ENCODE data around the gene IGSF3. TPM values are rescaled to one million over a fixed set of nuclear protein-coding genes. Genes with fewer than 3 reads are reported as not detected.

Gene IGSF3
- total RNA-seq, 1 experiment from 2014 or later, result 30.1 TPM

GRCh38 chr1:116676291-116676690, 8.8 kb upstream of the IGSF3 start:
- H3K4me3 ChIP-seq, result no peak overlapping the region
- no peaks in the 10 kb centered on the region for H3K79me2 ChIP-seq (ENCODE audit: low read depth)
- H3K4me1 ChIP-seq (replicated peaks; ENCODE audit: insufficient read depth), result peaks cover 16% of the 10 kb centered on the region
- no peaks in the 10 kb centered on the region for H4K20me1 ChIP-seq (ENCODE audit: insufficient read depth)
- intact Hi-C loops (cut with micrococcal nuclease; ENCODE audit: unreplicated experiment), result no loop called here
- no peaks in the 10 kb centered on the region for H3K27me3 ChIP-seq (ENCODE audit: insufficient read depth, low read depth)
- H3K4me2 ChIP-seq, result no peak overlapping the region
- DNase-seq, result no peak
- no peak overlapping the region for H2AFZ ChIP-seq
- POLR2A ChIA-PET (ENCODE audit: unreplicated experiment), result interaction anchor here (0.6 kb wide), 1 partner anchor 18 kb away, joined by 6 read pairs; no protein-coding TSS in a partner anchor
- no TSS peak for BruUV-seq (replicated peaks)
- H3K27ac ChIP-seq, result no peak overlapping the region
- peaks cover 20% of the 10 kb centered on the region for H3F3A ChIP-seq (ENCODE audit: insufficient read depth, low read depth)
- no peaks in the 10 kb centered on the region for H3K9me3 ChIP-seq (ENCODE audit: insufficient read depth, low read depth)
- TF ChIP-seq EZH2 (IDR thresholded peaks at IDR 0.05; ENCODE audit: low read depth) (no peak), CTCF (conservative IDR thresholded peaks at IDR 0.05) (no peak)
- no peaks in the 10 kb centered on the region for H3K9me2 ChIP-seq (ENCODE audit: insufficient read depth)
- CTCF ChIA-PET, result no interaction called here
- no peaks in the 10 kb centered on the region for H3K36me3 ChIP-seq (ENCODE audit: low read depth)

DNA sequence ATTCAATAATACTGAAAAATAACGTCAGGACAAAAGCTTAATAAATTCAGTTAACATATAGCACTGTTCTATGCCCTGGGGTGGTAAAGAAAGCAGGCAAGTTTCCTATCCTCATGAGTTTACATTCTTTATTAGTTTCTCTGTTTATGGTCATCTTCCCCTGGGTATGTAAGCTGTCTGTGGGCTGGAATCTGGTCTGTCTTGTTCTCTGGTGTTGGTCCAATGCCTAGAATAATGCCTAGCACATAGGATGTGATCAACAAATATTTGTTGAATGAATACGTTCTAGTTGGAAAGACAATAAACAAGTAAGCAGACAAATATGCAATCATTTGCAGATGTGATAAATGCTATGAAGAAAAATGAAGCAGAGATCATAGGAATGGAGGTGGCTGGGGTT, 7.2 kb upstream of the IGSF3 start:
- Histone ChIP-seq H3K36me3 (ENCODE audit: low read depth) (no peaks in the 10 kb centered on the region), H3K27me3 (ENCODE audit: insufficient read depth, low read depth) (no peaks in the 10 kb centered on the region), H3K9me2 (ENCODE audit: insufficient read depth) (no peaks in the 10 kb centered on the region), H3F3A (ENCODE audit: insufficient read depth, low read depth) (peaks cover 21% of the 10 kb centered on the region), H3K79me2 (ENCODE audit: low read depth) (no peaks in the 10 kb centered on the region), H3K9me3 (ENCODE audit: insufficient read depth, low read depth) (no peaks in the 10 kb centered on the region), H3K4me3 (no peak overlapping the region), H3K4me1 (replicated peaks; ENCODE audit: insufficient read depth) (peaks cover 16% of the 10 kb centered on the region), H3K4me2 (peak overlapping the region; percentile 20), H3K27ac (0 out of 2 replicates have a peak overlapping the region, but pooled peaks have one; percentile 4), H4K20me1 (ENCODE audit: insufficient read depth) (no peaks in the 10 kb centered on the region), H2AFZ (no peak overlapping the region)
- peak in 1 of 2 experiments; percentile 93 for DNase-seq
- POLR2A ChIA-PET (ENCODE audit: unreplicated experiment), result no interaction called here
- no TSS peak for BruUV-seq (replicated peaks)
- CTCF ChIA-PET, result interaction anchor here (0.7 kb wide), 1 partner anchor 35 kb away, joined by 4 read pairs; no protein-coding TSS in a partner anchor
- intact Hi-C loops (cut with micrococcal nuclease; ENCODE audit: unreplicated experiment), result no loop called here
- TF ChIP-seq CTCF (conservative IDR thresholded peaks at IDR 0.05), result no peak
- no peak for TF ChIP-seq EZH2 (IDR thresholded peaks at IDR 0.05; ENCODE audit: low read depth)

DNA sequence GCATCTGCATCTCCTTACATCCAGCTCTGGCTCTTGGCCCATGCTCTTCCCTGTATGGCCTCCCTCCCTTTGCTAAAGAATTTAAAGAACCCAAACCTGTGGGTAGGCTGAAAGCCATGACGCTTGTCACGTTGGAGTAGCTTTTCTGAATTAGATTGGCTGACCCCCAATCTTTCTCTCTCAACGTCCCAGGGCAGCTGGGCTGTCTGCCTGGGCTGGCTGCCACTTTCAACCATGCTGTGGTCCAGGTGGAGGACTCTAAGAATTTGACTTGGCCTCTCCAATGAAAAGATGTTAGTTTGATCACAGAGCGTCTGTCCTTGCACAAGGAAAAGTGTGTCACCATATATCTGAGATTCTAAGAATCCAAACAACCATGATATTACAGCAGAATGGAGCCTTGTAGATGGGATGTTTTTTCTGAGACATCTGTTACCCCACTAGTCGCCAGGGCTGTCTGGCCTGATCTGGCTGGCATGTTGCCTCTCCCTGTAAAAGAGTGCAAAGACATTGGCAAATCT, 6.5 kb upstream of the IGSF3 start:
- ChIA-PET CTCF (no interaction called here), POLR2A (ENCODE audit: unreplicated experiment) (no interaction called here)
- Histone ChIP-seq H3K79me2 (ENCODE audit: low read depth) (no peaks in the 10 kb centered on the region), H4K20me1 (ENCODE audit: insufficient read depth) (no peaks in the 10 kb centered on the region), H3K27me3 (ENCODE audit: insufficient read depth, low read depth) (no peaks in the 10 kb centered on the region), H3K4me3 (no peak overlapping the region), H3K4me2 (peak overlapping the region; percentile 20; the same call in 1 of the 2 replicates), H3K36me3 (ENCODE audit: low read depth) (no peaks in the 10 kb centered on the region), H3K27ac (0 out of 2 replicates have a peak overlapping the region, but pooled peaks have one; percentile 4), H3K9me2 (ENCODE audit: insufficient read depth) (no peaks in the 10 kb centered on the region), H2AFZ (no peak overlapping the region), H3F3A (ENCODE audit: insufficient read depth, low read depth) (peaks cover 28% of the 10 kb centered on the region), H3K4me1 (replicated peaks; ENCODE audit: insufficient read depth) (peaks cover 16% of the 10 kb centered on the region), H3K9me3 (ENCODE audit: insufficient read depth, low read depth) (no peaks in the 10 kb centered on the region)
- no peak for TF ChIP-seq CTCF (conservative IDR thresholded peaks at IDR 0.05)
- TF ChIP-seq EZH2 (IDR thresholded peaks at IDR 0.05; ENCODE audit: low read depth), result no peak
- BruUV-seq (replicated peaks), result no TSS peak
- no peak for DNase-seq
- intact Hi-C loops (cut with micrococcal nuclease; ENCODE audit: unreplicated experiment), result no loop called here
